ENCODE results near the gene STAMBP.

The STAMBP gene

DNA sequence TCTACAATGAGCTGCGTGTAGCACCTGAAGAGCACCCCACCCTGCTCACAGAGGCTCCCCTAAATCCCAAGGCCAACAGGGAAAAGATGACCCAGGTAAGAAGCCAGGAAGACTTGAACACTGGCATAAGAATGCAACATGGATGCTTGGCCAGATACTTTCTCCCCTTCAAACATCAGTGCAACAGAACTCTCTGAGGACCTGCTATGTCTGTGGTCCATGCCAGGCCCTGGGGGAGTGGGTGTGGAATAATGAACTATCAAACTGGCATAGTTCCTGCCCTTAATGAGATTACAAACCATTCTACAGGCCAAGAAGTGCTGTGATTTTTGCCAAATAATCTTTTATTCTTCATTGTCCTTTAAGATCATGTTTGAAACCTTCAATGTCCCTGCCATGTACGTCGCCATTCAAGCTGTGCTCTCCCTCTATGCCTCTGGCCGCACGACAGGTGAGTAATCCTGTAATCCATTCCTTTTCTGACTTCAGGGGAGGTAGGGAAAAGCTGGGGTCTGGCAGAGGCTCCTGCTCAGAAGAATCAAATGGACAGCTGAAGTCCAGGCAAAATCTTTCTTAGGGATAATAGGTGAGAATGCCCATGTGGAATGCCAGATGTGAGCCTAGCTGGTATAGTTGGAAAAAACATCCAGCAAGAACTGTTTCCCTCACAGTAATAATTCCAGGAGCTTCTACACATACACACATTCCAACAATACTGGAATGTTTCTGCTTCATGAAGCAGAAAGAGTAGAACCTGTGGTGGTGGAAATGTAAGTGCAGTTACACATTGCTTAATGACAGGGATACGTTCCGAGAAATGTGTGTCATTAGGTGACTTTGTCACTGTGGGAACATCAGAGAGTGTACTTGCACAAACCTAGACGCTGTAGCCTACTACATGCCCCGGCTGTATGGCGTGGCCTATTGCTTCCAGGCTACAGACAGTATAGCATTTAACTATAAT is 80.2 kb downstream of the STAMBP start:
- no peak for DNase-seq

DNA sequence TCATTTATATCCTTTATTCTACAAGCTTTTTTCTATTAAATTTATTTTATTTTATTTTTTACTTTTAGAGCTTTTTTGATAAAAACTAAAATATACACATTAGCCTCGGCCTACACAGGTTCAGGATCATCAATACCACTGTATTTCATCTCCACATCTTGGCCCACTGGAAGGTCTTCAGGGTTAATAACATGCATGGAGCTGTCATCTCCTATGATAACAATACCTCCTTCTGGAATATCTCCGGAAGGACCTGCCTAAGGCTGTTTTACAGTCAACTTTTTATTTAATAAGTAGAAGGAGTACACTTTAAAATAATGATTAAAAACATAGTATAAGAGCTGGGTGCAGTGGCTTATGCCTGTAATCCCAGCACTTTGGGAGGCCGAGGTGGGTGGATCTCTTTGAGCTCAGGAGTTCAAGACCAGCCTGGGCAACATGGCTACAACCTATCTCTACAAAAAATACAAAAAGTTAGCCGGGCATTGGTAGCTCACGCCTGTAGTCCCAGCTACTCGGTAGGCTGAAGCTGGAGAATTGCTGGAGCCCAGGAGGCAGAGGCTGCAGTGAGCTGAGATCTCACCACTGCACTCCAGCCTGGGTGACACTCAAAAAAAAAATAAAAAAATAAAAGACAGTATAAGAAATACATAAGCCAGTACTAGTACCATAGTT is 82.2 kb downstream of the STAMBP start:
- no peak for DNase-seq

DNA sequence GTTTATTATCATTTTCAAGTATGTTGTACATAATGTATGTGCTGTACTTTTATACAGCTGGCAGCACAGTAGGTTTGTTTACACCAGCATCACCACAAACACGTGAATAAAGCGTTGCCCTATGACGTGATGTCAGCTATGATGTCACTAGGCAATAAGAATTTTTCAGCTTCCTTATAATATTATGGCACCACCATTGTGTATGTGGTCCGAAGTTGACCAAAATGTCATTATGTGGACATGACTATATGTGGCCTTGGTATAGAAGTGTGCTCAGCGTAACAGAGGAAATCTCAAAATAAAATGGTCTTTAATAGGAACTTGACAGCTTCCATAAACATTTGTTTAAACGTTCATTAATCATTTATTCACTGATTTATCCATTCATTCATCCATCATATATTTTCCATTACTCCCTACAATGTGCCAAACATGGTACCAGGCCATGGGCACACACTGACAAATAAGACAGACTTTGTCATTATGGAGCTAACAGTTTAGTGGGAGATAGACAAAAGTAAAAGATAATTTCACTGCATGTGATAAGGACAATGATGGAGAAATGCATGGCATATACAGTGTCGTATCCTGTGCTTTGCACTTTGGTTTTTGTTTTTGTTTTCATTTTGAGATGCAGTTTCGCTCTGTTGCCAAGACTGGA is 82.9 kb downstream of the STAMBP start:
- no peak for DNase-seq

DNA sequence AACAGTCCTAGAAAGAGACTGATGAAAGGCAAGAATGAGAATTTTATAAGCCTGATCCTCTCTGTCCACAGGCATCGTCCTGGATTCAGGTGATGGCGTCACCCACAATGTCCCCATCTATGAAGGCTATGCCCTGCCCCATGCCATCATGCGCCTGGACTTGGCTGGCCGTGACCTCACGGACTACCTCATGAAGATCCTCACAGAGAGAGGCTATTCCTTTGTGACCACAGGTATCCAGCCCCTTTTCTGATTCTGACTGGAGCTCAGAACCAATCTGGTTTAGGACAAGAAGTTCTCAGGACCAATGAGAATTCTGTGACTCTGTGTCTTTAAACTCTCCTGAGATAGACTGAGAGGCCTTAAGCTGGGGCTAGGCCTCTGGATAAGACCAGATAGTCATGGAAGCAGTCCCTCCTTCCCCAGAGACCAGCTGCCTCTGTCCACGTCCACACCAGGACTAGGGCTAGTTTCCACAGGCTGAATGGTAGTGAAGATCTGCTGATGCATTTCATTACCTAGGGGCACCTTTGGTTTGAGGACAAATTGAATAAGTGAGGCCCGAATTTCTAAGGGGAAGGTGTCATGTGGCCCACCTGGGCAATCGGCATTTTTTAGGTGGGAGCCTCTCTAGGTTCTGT is 84.8 kb downstream of the STAMBP start:
- no peak for DNase-seq

DNA sequence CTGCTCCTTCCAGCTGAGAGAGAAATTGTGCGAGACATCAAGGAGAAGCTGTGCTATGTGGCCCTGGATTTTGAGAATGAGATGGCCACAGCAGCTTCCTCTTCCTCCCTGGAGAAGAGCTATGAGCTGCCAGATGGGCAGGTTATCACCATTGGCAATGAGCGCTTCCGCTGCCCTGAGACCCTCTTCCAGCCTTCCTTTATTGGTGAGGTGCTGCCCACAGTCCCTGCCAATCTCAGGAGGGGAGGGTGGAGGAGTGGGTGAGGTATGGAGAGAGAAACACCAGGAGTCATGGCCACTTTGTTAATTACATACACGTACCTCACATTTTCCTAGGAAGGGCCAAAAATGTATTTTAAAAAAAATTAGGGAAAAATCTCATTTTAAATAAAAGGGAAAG is 85.9 kb downstream of the STAMBP start:
- DNase-seq = no peak

DNA sequence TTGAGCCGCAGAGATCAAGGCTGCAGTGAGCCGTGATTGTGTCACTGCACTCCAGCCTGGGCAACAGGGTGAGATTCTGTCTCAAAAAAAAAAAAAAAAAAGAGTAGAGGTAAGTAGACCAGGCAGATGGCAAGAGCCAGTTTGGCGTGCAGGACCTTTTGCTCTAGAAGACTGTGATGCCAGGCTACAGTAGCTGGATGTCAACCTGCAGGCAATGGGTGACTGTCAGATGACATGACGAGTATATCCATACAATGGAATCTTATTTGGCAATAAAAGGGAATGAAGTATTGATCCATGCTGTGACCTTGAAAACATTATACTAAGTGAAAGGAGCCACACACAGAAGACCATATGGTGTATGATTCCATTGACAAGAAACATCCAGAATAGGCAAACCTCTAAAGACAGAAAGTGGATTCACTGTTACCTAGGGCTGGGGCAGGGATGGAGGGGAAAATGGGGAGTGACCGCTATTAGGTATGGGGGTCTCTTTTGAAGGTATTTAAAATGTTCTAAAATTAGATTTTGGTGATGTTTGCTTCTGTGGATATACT is 86.8 kb downstream of the STAMBP start:
- DNase-seq = no peak

DNA sequence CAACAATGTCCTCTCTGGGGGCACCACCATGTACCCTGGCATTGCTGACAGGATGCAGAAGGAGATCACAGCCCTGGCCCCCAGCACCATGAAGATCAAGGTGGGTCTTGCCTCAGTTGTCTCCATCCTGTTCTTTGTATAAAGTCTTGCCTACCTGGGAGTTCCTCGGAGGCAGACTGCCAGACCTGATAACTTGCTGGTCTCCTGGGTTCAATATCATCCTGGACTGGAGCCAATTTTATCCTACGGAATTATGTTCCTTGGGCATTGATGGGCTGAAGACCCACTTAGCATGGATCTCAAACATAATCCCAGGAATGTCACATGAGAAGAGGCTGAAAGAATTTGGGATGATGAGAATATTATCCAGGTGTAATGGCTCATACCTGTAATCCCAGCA is 87.9 kb downstream of the STAMBP start:
- no peak for DNase-seq

DNA sequence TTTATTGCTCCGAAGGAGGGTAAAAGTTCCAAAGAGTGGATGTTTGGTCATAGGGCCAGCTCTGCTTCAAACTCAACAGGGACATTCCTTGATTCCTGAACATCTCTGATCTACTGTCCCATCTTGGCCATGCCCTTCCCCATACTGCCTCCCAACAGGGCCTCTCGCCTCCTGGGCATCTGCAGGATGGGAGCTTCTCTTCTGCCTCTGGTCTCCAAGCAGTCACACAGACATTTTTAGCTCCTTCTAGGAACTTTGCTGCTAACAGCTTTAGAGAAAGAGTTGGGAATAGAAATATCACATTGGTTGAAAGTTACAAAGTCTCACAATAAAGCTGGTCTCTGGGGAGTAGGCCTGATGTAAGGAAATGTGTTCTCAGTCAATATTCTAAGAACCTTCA is 88.5 kb downstream of the STAMBP start:
- DNase-seq = no peak

DNA sequence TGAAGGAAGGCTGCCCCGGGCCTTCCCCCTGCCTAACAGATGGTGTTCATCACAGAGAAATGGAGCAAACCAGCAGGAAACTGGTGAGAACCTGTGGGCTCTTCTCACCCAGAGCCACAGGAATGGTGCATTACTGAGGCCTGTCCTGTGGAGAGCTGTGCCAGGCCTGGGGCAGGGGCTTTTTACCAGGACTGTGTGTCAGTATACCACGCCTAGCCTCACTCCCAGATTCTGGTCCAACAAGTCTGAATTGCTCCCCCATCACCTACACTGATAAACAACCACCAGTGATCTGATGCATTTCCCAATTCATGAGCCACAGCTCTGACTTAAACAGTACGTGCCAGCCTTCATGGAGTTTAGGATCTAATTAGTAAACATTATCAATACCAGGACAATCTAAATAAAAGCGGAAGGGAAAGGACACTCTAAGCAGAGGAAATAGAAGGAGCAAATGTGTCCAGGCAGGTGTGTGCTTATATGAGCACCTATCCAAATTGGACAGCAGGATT is 89.0 kb downstream of the STAMBP start:
- DNase-seq = no peak

DNA sequence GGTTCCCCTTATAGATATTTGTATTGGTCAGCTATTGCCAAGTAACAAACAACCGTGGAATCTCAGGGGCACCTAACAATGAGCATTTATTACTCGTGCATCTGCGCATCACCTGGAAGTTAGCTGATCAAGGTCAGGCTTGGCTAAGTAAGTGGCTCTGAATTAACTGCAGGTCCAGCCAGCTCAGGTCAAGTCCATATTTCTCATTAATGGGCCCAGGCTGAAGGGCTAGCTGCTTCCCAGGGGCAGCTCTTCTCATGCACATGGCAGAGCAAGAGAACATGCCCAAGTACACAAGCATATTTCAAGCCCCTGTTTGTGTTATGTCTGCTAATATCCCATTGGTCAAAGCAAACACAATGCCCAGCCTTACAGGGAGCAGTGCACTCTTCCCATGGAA is 90.1 kb downstream of the STAMBP start:
- DNase-seq = no peak

DNA sequence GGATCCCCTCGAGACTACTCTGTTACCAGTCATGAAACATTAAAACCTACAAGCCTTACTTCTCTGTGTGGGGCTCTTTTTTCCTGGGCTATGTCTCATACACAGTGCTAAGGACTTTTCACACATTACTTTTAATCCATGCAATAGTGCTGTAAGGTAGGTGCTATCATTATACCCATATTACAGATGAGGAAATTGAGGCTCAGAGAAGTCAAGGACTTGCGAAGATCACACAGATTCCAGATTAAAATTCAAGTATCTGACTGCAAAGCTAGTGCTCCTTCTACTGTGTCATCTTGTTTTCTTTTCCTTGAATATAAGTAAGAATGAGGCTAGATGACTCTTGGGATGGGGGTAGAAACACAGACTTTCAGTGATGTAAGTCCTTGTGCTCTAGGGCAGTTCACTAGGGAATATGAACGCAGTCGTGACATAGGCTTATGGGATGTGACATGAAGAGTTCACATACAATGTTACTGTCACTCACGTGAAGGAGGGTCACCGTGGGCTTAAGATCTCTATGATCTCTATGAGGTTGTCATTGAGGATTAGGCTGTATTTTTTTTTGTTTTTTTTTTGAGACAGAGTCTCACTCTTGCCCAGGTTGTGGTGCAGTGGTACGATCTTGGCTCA is 91.0 kb downstream of the STAMBP start:
- DNase-seq = no peak

DNA sequence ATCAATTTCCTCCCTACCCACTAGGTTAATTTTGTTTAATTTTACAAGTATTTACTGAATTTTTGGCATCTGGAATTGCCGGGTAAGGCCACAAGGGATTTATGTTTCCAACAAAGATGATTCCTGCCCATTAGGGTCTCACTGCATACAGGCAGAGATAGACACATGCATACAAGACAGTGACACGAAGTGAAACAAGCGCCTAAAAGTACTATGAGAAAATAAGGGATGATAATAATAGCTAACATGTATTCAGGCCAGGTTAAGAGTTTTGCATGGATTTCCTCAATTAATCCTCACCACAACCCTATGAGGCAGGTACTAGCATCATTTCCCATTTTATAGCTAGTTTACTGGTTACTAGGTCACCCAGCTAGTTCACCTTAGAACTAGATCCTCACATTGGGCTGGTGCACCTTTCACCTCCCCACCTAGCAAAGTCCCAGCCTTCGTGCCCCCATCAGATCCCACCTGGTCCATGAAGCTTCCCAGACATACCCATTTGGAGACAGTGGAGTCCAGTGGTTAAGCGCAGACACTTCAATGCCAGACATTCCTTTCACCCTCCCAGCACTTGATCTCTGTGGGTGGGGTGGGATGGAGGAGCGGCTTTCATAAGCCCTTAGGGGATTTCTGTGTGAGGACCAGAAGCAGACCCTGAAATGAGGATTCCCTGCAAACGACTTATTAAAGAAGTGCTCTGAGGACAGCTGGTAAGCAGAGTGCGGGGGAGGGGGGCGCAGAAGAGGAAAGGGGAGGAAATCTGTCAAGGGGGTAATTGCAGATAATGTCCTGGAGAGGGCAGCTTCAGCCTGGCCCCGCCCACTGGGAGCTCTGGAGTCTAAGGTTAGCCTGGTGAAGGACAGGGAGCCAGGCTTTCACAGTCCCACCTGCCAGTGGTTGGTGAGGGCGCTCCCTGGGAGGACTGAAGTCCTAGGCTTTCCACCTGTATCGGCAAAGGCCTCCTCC is 92.1 kb downstream of the STAMBP start:
- peak; percentile 54 for DNase-seq

DNA sequence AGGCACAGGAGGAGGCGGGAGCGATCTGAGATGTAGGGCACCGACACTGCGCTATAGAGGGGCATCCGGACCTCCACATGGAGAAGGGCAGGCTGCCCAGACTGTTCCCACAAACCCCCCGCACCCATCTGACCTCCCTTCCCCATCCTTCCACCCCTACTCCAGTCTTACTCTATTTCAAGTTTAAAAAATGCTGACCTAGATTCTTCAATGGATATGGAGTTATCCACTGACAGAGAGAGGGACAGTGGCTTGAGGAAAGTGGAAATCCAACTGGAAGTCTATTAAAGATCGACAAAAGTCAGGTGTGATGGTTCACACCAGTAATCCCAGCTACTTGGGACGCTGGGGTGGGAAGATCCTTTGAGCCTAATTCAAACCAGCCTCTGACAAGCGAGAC is 92.8 kb downstream of the STAMBP start:
- DNase-seq = no peak

DNA sequence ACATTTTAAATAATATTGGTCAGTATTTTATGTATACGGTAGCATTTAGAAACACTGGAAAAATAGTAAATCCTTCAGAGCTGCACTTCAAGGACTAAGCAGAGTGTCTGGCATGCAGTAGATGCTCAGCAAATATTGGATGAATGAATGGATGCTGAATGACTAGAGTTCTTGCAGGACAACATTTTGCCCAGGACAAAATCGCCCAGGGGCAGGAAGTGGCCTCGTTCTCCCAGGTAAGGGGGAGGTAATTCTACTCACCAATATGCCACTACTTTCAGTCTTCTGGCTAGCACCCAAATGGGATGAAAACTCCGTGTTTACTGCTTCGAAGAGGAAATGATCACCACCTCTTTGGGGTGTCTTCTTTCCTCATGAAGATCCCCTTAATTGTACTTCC is 93.9 kb downstream of the STAMBP start:
- DNase-seq = no peak

All from CD4-positive, alpha-beta T cell treated with Interleukin-6 for 4 hours (primary cell).